Measurements from ENCODE around the gene KCNIP1. TPM values are rescaled to one million over a fixed set of nuclear protein-coding genes. Genes with fewer than 3 reads are reported as not detected.
"Not testable (repeated sequence)": the region's sequence is repeated elsewhere in the genome, so short reads cannot be mapped to it uniquely, and the experiment has no call there.

The KCNIP1 gene
- total RNA-seq, 1 donor from 2014 or later: 1.5 TPM

DNA sequence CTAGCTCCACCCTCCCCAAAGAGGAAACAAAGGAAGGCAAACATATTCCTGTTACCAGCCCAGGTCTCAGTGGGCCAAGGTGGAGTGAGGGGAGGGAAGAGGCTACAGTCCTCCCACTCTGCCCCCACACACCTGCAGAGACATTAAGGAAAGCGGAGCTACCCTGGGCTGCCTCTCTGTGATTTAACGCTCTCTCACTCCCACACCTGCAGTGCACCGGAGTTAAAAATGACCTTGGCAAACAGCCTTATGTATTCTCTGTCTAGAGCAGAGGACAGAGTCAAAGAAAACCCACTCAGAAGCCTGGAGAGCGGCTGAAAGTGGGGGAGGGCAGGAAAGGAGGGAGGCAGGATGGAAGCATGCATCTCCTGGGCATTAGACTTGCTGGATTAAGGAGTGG is 32.7 kb downstream of the KCNIP1 start:
- DNase-seq (ENCODE audit: low spot score): no peak

DNA sequence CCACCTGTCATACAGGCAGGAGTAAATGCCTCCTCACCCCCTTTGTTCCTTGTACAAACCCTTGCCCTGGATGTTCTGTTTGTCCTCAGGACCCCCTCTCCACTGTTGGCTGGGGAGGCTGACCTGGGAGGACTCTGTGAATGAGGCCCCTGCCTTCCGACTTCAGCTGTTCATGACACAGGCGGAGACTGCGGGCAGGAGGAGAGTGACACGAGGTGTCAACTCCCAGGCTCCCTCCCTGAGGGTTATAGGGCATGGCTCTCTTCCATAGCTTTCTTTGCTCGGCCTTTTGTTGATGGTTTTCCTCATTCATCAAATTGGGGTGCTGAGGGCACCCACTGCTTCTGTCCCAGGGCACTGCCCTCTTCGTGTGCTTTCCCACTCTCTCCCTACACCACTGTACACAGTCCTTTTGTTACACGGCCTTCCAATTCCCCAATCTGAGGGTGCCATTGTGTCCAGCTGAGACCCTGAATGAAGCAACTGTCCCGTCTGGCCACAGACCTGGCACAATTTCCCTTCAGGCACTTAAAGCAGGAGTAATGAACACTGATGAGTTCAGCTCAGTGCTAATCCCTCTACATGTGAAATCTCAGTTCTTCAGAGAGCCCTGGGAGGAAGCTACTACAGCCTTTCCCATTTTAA is 33.8 kb downstream of the KCNIP1 start:
- DNase-seq (ENCODE audit: low spot score): no peak

DNA sequence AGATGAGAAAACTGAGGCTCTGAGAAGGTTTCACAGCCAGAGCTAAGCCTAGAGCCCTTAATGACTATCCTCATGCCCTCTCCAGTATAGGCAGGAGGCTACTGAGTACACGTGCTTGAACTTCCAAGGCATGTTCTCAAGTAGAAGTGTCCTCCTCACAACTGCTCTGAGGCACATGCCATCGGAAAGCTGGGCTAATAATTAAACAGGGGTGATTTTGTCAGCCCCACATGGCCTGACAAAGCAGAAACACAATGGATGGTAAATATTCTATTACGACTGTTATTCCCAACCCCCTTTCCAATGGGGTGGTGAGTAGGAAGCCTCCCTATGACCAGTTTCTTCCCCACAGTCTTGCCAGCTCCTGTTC is 34.3 kb downstream of the KCNIP1 start:
- DNase-seq (ENCODE audit: low spot score): no peak

DNA sequence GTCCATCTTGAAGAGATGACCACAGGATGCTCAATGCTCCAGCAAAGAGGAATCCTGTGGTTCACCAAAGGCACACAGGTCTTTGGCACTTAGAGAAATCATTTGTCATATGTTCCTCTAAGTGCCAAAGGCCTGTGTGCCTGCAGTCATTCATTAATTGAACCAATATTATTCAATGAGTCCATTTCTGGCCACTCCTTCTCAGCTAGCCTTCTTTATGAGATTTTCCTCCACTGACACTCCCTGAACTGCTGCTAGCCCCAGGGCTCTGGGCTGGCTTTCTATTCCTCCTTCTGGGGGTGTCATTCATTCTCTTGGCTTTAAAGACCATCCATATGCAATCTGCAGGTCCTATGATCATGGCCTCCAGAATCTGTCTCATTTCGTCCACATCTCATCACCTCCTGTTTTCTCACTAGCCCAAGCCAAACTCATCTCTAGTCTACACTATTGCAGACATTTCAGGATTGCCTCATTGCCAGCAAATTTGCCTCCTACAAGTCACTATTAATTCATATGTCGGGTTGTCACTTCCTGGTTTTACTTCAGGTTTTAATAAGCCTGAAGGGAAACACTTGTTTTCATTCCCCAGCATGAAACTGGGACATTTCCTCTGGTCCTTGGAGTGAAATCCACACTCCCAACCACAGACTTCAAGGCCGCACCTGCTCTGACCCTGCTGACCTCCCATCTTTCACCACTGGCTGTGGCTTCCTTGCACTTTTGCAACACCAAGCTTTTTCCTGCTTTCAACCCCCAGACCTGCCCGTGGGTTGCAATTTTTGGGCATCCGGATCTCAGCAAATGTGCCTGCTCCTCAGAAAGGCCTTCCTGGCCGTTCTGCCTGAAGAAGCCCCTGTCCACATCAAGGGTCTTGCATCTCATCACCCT is 35.1 kb downstream of the KCNIP1 start:
- no peak for DNase-seq (ENCODE audit: low spot score)

DNA sequence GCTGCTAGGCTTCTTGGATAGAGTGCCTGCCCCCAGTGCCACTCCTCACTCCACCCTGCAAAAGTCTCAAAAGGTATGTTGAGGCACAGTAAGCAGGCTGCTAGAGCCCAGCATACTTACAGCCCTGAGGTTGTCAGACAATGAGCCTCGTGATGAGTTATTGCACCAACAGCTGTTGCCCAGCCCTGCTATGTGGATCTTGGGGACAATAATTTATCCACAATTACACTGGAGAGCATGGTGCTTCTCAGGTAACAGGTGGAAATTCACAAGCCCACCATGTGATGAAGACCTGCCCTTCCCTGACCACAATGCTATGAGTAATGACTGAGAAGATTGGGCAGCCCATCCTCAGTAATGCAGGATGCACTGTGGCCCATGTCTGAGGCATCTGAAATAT is 36.5 kb downstream of the KCNIP1 start:
- no peak for DNase-seq (ENCODE audit: low spot score)

DNA sequence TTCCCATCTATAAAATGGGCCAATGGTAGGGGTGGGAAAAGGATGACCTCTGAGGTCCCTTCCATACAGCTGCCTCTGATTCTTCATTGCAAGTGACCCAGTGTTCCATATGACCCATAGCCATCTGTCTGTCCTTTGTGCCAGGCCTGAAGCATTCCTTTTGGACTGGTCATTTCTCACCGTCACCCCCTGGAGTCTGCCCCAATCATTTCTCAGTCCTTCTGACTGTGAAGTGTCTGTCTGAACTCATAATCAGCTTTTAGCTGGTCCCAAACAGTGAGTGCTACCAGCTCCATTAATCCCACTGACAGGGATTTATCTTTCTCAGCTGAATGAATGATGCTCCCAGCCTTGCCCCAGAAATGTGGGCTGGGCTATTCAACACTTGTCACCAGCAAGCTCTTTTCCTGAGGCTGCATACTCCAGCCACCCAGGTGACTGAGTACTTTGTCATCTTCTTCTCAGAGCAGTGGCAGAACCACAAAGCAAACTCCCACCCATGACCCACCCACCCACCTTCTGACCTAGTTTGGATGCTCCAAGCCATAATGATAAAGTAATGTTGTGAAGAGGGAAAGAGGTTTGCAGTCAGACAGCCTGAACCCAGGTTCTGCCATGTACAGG is 37.4 kb downstream of the KCNIP1 start:
- no peak for DNase-seq (ENCODE audit: low spot score)

DNA sequence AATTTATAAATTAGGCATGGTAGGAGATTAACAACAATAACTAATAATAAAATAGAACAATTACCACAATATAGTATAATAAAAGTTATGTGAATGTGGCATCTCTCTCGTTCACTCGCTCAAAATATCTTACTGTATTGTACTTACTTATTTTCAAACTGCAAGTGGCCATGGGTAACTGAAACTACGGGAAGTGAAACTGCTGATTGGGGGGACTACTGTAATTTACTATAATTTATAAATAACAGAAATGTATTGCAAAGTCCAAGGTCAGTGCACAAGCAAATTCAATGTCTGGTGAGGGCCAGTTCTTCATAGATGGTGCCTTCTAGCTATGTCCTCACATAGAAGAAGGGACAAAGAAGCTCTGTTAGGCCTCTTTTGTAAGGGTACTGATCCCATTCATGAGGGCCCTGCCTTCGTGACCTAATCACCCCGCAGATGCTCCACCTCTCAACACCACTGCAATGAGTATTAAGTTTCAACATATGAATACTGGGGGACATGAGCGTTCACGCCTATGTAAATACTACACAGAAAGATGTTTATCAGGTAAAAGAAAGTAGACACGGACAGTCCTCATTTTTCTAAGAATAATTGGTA is 39.0 kb downstream of the KCNIP1 start:
- no peak for DNase-seq (ENCODE audit: low spot score)

DNA sequence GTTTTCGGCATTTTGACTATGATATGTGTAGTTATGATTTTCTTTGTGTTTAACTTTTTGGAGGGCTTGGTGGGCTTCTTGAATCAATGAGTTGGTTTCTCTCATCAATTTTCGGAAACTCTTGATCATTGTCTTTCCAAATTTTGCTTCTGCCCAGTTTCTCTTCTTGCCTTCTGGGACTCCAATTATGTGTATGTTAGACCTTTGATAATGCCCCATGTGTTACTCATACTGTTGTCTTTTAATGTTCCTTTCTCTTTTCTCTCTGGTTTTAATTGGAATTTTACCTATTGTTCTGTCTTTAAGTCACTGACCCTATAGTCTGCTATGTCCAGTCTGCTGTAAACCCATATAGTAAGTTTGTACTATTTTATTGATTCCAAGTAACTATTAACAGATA is 41.5 kb downstream of the KCNIP1 start:
- no peak for DNase-seq (ENCODE audit: low spot score)

DNA sequence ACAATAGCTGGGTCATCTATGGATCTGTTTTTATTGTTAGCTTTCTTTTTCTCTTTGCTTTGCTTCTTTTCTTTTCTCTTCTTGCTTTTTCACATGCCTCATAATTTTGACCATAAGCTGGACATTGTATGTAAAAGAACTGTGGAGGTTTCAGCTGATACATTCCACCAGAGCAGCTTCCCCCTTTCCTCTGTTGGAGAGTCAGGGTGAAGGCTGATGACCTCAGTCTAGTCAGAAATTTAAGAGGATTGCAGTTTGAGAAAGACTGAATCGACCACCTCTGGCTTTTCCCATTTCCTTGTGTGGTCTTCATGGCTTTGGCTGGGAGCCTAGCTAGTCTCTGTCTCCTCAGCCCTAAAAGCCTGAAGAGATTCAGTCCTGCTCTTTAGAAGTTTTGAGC is 42.0 kb downstream of the KCNIP1 start:
- no peak for DNase-seq (ENCODE audit: low spot score)

DNA sequence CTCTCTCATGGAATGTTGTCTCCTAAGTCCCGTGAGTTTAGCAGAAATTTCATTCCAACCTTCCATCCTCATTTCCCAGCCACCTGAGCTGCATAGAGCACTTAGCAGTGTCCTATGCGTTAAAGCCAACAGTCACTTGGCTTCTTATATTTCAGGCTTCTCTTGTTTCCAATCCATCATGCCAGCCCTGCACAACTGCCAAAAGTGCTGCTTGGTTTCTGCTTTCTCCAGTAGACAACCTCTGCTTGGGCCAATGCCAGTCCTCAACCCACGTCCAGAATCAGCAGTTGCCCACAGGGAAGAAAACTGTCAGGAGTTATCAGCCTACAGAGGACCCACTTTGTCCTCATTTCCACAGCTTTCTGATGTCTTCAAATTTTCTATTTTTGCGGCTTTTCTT is 42.5 kb downstream of the KCNIP1 start:
- DNase-seq (ENCODE audit: low spot score): no peak

DNA sequence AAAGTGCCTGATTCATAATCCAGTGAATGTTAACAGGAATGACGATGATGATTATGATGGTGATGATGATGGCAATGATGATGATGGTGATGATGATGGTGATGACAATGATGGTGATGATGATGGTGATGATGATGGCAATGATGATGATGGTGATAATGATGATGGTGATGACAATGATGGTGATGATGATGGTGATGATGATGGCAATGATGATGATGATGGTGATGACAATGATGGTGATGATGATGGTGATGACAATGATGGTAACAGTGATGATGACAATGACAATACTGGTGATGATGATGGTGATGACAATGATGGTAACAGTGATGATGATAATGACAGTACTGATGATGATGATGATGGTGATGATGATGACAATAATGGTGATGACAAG is 46.6 kb downstream of the KCNIP1 start:
- DNase-seq (ENCODE audit: low spot score): not testable (repeated sequence)

DNA sequence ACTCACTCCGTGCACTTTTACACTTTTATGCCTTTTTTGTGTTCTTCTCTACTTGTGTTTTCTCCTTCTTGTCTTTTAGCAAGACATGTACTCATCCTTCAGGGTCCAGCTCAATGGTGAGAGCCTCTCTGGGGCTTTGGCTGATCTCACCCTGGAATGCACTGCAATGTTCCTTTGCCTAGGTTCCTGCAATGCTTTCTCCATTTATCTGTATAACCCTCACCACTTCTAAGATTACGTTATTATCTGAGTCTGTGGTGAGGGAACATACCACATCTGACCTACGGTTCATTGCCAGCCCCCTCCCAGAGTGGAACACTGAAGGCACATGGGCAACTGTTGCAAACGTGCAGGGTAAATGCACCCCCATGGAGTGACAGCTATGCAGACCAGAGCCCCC is 47.3 kb downstream of the KCNIP1 start:
- DNase-seq (ENCODE audit: low spot score): no peak

DNA sequence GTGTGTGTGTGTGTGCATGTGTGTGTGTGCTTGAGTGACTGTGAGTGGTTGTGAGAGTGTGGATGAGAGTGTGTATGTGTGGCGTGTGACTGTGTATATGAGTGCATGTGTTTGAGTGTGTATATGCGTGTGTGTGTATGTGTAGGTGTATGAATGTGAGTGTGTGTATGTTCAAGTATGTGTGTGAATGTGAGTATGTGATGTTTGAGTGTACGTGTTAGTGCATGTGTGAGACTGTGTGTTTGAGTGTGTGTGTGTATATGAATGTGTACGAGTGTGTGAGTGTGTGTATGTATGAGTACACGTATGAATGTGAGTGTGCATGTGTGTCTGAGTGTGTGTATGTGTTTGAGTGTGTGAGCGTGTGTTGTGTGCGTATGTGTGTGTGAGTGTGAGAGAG is 47.8 kb downstream of the KCNIP1 start:
- no peak for DNase-seq (ENCODE audit: low spot score)

DNA sequence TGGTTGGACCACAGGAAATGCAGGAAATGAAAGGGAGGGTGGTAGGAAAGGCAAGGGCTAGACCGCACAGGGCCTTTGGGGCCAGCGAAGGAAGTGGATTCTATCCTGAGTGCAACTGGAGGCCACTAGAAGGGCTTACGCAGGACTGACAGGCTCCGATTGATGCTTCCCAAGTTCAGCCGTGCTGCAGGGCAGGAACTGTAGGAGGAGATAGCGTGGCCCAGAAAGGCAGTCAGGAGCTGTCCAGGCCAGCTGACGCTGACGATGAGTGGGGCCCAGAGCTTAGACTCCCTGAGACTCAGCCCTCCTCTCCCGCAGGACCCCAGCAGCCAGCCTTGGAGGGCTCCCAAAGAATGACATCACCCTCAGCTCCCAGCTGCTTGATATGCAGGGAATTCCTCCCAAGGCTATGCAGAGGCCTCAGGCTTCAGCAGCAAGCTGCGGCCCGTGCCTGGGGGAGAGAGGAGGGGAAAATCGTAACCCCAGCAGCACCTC is 48.8 kb downstream of the KCNIP1 start:
- peak; percentile 78 for DNase-seq (ENCODE audit: low spot score)

DNA sequence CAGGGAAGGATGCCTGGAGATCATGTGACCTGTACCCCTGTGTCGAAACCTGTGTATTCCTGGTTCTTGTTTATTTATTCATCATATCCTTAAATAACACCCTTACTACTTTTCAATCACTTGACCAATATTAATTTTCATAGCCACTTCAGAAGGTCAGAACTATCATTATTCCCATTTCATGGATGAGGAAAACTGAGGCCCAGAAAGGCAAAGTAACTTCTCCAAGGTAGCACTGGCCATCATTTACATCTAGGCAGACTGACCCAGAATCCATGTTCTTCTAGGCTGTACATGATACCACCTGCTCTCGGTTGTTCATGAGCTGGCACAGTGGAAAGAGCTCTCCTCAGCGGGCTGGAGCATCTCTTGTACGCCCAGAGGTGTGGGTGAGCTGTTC is 49.4 kb downstream of the KCNIP1 start:
- DNase-seq (ENCODE audit: low spot score): no peak

DNA sequence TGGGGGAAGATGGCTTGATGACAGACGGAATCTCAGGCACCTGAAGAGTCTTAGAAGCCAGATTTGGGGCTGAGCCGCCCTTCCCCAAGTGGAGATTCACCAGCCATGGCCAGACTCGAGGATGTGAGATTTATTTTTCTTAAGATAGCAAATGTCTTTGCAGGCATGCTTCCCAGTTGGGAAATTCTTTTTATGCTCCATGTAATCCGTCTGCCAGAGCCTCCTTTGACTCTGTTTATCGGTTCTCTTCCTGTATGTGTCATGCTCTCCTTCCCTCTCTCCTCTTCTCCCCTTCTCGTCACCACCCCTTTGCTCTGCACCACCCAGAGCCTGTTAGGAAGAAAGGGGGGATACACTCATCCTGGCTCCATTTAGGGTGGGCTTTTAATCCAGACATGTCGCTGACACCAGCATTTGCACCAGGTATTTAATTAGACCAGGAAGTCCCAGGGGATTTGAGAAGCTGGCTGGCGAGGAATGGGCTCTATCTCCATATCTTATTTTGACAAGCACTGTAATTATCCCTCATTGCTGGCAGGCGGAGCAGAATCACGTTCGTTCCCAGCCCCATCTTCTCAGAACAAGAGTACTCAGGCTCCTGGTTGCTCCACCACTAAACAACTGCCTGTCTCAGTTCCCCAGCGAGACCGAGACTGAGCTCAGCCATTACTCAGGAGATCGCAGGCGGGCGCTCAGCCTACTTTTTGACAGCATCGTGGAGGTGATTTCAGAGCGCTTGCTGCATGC is 50.9 kb downstream of the KCNIP1 start:
- peak; percentile 27 for DNase-seq (ENCODE audit: low spot score)

DNA sequence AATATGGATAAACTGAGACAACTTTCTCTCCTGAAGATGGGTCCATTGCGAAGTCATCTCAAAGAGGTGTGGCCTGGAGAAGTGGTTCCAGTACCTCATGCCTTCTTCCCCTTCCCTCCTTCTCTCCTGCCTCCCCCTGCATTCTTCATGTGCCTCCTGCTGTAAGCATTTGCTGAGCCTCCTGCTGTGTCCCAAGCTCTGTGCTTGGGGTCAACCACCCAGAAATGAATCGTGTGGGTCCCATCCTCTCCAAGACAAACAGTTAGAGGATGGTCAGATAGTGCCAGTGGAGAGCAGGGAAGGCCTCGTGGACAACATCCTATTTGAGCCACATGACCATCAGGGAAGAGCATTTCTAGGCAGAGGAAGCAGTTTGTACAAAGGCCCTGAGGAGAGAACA is 53.5 kb downstream of the KCNIP1 start:
- DNase-seq (ENCODE audit: low spot score): no peak

DNA sequence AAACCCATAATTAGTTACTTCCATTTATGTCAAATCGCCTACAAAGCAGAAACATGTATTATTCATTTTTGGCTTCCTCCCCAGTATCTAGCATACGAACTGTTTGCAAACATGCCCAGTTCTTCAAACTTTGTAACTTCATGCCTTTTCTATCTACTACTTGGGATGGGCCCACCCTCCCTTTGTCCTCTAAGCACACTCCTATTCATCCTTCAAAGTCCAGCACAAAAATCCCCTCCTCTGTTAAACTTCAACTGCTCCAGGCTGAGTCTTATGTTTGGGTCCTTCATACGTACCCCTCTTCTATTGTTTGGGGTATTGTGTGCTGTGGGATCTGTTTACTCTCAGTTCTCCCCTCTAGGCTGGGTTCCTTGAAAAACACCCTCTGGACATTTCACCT is 55.5 kb downstream of the KCNIP1 start:
- no peak for DNase-seq (ENCODE audit: low spot score)

DNA sequence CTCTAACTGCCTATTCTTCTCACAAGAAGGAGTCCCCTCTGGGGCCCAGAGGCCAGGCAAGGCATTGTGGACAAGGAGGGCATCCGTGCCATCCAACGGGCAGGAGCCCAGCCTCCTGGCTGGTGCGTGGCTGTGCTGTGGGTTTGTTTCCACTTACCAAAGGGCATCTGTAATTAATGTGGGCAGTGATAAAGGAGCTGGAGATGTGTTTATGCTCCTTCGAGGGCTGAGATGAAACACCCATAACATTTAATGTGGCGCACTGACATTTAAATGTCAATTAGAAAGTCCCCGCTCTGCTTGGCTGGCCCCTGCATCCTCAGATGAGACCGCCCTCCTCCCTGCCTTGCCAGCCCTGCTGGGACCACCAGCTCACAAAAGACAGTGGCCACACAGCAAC is 57.1 kb downstream of the KCNIP1 start:
- no peak for DNase-seq (ENCODE audit: low spot score)

DNA sequence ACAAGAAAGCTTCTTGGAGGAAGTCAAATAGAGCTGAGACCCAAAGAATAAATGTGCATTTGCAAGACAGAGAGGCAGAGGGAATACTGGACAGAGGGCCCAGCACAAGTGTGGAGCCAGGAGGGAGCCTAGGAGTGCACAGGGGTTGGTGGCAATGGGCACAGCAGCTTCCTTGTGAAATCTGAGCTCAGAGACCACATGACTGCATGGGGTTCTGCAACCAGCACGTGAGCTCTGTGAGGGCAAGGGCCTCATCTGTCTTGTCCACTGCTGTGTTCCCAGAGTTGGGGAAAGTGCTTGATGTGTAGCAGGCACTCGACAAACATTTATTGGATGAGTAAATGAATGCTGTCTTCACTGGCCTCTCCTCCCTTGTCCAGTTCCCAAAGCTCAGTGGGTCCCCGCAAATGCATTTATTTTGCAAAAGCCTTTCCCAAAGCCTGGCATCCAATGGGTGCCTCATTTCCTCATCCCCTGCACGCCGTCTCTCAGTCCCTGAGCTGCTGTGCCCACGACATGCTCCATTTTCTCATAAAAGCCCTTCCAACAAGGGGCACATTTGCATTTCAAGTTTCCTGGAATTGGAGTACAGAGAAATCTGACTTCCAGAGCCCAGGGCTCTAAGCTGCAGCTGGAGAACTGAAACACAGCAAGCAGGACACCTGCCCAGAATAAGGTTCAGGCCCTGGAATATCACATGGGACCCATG is 58.5 kb downstream of the KCNIP1 start:
- no peak for DNase-seq (ENCODE audit: low spot score)

DNA sequence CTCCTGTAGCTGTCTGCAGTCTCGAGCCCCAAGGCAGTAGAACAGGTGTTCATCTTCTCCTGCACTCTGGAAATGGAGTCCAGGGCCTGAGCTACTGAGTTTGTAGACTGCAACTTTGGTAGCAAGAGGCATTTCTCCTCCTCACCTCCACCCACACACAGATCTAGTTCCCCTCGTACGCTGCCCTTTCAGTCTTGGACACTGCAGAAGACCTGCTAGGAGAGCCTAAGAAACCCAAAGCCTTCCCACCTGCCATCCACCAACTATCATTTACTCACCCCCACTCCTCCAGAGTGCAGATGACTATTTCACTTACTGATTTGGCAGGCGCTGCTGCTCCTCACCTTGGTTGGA is 59.0 kb downstream of the KCNIP1 start:
- DNase-seq (ENCODE audit: low spot score): no peak
